Stimulated activated CD8-positive, alpha-beta memory T cell treated with anti-CD3 and anti-CD28 coated beads, Interleukin-4, amount 100 ng/mL, for 24 hours (primary cell): ENCODE measurements around the gene MIER2.

Experiments
- DNase-seq: peaks from one replicate; pipeline ENCODE4 v3.0.0-alpha.2; 2020; ENCODE audit warnings: low read depth

The MIER2 gene

DNA sequence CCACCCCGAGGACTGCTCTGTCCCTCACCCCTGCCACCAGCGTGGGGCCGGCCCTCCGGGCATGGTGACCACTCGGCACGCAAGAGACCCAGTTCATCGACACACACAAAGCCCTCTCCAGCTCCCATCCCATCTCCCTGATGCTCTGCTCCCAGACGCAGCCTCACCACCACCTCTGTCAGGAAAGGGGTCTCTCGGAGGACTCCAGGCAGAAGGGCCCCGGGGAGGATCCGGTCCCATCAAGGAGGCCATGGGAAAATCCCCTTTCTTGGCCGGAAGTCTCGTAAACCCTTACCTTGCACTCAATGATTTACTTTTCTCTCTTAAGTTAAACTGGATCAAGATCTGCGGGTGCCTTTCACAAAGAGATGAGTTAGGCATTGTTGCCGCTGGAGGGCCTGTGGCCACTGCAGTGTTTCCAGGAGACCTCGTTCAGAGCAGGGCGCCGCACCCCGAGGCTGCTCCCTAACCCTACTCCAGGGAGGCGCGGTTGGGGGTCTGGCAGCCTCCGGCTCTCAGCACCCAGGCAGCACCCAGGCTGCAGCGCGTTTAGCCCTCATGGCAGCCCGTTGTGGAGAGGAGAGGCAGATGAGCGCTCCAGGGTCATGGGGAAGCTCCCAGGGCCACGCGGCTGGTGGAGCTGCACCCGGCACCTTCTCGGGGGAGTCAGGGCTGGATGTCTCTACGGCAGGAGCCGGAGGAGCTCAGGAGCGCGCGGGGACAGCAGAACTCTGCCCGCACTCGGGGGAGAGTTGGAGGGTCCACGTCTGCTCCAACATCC, 33.4 kb upstream of the MIER2 start:
- no peak for DNase-seq

DNA sequence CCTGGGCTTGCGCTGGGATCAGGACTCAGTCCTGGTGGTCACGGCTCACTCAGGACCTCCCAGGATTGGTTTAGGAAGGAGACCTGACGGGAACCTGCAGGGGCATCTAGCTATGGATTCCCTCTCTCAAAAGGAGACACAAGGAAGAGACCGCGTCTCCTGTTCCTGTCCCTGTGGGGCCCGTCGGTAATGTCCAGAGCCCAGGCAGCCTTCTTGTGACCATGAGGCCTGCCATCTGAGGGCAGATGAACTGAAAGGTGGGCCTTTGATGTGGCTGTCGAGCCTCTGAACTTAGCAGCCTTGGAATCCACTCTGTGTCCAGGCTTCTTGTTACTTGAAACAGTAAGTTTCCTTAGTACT, 31.5 kb upstream of the MIER2 start:
- no peak for DNase-seq

DNA sequence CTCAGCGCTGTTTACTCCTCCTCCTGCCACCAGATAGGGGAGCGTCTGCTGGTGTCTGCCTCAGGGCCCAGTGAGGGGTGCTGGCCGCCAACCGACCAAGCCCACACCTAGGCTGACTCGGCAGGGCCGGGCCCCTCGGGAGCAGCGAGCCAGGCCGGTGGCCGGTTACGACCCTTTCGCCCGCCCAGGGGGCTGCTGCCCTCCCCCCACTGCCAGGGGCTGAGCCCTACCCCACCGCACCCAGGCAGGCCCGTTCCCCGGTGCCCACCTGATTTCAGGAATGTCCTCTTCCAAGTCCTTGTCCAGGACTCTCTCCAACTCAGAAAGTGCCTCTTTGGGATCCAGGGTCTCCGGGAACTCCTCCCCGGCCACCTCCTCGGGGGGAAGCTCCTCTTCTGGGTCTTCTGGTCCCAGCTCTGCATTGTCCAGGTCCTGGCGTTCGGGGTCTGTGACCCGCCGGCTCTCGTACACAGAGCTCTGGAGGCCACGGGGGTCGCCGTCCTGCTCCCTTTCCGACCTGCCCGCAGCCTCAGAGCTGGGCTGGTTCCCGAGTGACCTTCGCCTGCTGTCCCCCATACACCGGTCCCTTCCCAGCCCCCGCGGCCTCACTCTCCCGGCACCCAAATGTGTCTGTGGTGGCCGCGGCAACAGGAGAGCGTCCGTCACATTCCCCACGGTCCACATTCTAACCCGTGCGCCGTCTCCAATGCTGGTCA, 31.0 kb upstream of the MIER2 start:
- DNase-seq: no peak

DNA sequence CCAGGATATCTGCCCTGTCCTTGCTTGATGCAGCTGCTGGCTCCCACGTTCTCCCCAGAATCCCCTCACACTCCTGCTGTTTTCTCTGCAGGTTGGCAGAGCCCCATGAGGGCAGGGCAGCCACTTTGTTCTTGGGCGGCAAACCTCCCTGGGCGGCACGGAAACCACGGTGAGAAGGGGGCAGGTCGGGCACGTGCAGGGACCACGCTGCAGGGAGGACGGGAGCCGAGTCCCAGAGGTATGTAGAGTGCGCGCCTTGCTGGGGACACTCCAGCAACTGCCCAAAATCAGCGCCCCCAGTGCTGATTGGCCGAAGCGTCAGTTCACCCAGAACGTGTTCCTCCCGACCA, 30.3 kb upstream of the MIER2 start:
- no peak for DNase-seq

DNA sequence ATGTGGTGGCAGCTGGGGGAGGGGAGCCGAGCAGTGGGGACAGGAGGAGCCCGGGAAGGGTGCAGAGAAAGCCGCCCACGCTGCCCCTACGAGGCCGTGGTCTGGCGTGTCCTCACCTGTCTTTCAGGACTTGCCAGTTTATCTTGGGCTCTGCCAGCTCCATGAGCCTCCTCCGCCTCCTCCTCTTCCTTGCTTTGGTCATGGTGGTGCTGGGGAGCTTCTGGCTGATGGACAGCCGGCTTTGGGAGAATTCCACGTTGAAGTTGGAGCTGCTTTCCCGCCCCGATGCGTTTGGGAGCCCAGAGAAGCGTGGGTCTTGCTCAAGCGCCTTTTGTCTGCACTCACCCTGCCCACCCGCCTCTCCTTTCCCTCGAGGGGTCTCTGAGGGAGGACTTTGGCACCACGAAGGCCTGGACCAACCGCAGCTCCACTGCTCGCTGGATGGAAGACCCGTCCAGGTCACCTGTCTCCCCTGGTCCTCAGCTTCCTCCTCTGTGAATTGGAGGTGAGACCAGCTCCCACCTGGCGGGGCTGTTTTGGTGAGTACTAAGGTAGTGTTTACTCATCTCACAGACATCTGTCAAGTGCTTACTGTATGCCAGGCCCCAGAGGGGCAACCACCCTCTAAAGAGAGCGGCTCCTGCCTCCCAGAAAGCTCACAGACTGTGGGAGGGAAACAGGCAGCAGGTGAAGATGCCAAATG, 29.7 kb upstream of the MIER2 start:
- DNase-seq: no peak

DNA sequence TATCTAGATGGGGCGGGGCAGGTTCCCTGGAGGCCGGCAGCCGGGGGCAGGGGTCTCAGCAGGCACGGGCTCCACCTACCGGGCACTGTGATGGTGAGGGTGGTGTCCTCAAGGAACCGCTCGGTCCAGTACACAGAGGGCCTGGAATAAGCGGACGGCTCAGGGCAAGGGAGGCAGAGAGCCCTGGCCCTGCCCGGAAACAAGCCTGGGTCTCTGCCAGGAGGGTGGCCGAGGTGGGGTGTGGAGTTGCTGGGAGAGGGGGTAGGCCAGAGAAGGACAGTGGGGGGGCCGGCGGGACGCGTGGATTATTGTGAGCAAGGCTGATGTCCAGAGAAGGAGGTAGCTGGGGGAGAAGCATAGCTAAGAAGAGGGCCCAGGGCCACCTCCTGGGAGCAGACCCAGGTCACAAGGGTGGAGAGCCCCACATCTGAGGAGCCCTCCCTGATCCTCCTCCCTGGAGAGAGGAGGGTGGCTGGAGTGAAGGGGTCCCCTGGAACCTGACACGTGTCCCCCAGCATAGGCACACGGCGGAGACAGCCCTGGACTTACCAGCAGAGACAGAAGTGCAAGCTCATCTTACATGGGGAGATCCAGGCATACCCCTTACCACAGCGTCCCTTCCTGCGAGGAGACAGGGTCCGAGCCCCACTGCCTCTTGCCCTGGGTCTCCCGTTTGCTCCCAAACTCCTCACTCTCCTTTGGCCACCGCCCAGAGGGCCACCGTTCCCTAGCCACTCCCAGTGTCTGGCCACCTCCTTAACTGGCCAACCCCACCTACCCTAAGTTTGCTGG, 29.0 kb upstream of the MIER2 start:
- DNase-seq: no peak

DNA sequence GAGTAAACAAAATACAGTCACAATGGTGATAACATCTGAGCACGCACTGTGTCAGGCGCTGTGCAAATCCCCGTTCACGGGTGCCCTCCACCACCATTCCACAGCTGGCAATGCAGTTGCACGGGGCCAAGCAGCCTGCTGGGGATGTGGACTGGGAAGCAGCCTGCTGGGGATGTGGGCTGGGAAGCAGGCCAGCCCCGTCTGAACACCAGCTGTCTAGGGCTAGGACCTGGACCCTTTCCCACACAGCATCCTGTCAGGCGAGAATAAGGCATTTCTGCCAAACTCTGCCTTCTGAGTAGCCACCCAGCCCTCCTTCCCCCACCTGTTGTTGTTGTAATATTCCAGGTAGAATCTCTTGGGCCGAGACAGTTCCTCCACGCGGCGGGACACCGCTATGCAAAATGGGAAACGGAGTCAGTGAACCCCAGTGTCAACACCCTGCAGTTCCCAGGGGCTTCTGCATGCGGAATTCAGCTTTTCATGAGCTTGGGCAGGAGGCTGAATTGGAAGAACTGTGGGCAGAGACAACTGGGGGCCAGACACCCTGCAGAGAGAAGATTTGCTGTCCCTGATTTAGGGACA, 27.8 kb upstream of the MIER2 start:
- no peak for DNase-seq

DNA sequence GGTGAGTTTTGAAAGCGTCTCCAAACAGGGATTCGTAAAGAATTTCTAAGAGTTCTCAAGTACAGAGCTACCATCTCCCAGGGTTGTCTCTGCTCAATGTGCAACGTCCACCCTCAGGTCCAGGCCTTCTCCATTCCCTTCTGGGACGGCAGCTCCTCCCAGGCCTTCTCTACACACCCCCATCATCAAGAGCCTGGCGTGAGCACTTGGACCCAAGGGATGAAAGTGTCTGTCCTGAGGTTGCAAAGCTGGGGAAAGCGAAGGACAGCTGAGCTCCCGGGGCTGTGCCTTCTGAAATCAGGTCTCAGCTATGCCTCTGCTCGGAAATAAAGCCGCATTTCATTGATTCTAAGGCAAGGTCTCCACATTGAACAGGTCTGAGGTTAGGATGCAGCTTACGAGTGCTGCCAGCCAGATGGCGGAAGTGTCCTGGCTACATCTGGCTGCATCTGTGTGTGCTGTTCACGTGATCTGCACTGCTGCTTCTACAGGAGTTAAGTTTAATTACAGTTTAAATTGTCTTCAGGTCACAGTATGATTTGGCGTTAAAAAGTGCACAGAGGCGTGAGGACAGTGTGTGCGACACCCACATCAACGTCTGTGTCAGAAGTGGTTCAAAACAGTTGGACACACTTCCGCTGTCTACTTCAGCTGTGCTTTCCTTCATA, 27.0 kb upstream of the MIER2 start:
- no peak for DNase-seq

DNA sequence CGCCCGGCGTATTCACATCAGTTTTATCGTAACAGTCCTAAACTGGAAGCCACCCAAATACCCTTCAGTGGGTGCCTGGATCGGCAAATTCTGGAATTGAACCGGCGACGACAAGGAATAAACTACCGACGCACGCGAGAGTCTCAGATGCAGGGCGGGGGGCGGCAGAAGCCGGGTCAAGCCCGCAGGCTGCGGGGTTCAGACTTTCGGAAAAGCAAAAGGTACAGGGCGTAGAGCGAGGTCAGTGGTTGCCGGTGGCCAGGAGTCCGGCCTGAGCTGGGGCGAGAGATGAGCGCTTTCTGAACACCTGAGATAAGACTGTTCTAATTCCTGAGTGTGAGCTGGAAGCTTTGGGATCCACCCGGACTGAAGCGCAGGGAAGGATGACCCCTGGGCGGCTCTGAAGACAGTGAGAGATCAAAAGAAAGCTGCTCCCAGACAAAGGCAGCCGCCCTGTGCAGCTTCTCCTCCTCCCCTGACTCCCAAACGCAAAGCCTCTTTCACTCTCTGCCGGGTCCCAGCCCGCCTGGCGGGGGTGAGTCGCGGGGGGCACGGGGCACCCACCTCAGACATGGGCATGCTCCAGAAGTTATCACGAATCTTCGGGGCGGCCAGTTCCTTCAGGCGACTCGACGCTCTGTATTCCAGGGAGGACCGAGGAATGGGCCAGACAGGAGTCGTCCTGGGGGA, 26.2 kb upstream of the MIER2 start:
- DNase-seq: no peak

DNA sequence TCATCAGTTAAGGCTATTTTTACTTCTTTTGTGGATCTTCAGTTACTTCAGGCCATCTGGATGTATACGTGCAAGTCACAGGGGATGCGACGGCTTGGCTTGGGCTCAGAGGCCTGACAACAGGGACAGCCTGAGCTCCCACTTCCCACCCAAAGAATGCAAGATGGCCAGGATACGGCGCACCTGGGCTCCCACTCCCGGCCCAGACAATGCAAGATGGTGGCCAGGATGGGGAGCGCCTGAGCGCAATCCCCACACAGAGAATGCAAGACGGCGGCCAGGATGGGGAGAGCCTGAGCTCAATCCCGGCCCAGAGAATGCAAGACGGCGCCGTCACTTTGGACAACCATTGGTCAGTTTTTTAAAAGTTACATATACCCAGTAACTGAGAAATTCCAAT, 25.3 kb upstream of the MIER2 start:
- DNase-seq: no peak

DNA sequence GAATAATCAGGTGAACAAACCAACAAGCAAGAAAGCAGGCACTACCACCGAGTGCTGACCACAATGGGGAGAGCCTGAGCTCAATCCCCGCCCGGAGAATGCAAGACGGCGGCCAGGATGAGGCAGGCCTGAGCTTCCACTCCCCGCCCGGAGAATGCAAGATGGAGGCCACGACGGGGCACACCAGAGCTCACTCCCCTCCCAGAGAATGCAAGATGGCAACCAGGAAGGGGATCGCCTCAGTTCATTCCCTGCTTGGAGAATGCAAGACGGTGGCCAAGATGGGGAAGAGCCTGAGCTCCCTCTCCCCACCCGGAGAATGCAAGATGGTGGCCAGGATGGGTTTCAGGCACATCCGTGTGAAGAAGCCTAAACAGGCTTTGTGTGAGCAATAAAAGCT, 24.7 kb upstream of the MIER2 start:
- no peak for DNase-seq

DNA sequence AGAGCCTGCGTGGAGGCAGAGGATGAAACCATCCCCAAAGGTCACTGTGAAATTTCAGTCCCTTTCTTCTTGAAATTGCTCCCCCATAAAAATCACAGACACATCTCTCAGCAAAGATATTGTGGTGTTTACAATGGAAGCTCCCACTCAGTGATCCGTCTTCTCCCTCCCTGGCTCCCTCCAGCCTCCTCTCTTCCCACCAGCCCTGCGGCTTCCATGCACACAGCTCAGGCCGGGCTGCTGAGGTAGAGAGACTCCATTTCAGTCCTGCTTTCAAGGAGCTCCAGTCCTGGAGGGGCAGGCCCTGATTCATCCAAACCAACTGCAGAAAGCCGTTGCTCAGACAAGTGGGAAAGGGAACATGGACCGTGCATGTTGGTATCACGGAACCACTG, 24.0 kb upstream of the MIER2 start:
- DNase-seq: no peak

DNA sequence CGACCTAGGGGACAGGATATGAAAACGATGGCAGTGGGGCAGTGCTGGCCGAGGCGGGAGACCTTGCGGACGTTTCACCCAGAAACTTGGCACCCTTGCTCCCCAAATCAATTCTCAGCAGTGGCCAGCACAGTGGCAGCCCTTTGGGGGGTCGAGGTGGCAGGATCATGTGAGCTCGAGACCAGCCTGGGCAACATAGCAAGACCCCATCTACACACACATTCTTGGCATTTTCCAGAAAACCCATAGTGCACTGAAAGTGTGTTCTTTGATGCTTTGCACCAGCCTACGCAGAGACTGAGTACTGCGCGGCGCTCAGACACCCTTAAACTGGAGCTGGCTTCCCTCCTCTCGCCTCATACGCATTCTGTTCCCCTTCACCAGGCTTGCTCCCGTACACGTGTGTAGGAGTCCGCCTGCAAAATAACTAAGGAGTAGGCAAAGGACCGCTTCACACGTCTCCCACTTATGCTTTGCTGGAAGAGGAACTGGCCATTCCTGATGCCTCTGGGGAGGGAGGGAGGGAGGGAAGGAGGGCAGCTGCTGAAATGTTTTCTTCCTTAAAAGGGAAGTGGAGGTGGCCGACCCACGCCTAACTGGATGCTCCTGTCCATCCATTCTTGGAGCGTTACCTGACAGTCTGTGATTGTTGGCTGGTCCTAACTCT, 23.5 kb upstream of the MIER2 start:
- no peak for DNase-seq

DNA sequence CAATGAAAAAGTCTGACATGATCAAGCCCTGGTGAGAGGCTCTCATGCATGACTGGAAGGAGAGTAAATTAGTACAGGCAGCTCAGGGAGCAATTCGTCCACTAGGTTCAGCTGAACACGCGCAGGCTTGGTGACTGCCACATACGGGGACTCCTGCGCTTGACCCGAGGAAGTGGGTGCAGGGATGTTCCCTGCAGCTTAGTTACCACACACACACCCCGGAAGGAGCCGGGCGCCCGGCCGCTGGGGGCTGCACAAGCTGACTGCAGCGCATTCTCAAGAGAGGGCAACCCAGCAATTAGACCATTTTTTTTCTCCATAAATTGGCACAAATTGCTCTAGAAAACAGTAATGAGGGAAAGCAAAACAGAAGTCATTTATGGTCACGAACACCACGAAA, 23.0 kb upstream of the MIER2 start:
- DNase-seq: no peak

DNA sequence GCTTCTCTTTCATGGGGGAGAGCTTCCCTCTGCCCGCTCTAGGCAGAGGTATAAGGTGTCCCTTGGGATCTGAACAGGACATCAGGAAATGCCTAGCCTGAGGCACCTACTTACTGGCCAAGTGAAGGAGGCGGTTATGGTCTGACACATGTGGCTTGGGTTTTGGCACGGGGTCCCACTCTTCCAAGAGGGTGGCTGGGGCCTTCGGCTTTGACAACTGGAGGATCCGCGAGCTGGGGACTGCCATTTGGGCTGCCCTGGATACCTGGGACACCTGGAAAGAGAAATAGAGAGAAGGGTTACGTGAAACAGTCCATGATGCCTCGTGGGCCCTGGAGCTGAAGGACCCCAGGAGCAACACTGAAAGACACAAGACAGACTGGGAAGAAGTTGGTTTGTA, 22.4 kb upstream of the MIER2 start:
- DNase-seq: no peak

DNA sequence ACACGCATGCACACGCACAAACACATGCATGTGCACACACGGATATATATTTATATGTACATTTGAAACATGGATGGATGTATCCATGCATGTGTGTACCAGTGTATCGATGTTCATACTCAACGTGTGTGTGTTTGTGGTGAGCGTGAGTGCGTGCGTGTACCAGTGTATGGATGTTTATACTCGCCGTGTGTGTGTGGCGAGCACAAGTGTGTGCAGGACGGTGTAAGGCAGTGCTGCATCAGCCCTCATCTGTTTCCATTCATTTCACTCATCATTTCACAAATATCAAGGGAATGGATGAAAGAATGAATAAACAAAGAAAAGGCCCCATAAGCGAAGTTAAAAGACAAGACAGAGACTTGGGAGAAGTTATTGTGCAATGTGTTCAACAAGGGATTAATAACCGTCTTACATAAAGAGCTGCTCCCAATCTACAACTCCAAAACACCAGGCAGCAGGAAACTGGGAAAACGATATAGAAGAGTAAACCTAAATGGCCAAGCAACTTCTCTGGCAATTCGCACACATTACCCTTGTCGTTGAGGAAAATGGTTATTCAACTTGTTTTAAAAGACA, 21.7 kb upstream of the MIER2 start:
- no peak for DNase-seq

DNA sequence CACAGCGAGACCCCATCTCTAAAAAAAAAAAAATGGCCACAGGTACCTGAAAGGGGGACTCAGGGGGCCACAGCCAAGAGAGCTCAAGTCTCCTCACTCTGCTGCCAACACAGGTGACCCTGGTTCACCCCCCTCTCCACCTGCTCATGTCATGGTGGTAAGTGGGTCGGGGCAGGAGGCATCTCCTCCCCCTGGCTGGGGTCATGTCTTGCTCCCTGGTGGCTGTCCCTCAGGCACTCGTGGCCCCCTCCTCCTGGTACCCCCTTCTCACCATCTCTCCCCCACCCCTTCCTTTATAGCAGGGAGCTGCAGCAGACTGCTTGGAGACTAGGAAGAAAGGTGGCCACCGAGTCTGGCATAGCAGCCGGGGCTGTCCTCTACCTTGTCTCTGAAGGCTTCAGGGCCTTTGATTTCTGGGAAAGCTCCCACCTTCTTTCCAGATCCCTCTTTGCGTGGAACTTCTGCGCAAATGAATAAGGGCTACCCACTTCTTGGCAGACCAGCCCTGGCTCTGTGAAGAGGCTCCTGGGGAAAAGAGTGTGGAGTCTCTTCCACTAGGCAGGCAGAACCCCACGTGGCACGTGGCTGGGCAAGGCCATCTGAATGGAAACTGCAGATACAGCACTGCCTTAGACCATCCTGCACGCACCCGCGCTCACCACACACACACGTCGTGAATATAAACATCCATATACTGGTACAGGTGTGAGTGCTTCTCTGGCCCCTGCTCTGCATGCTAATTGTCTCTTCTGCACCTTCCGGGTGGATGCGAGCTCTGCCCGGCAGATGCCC, 20.1 kb upstream of the MIER2 start:
- DNase-seq: no peak

DNA sequence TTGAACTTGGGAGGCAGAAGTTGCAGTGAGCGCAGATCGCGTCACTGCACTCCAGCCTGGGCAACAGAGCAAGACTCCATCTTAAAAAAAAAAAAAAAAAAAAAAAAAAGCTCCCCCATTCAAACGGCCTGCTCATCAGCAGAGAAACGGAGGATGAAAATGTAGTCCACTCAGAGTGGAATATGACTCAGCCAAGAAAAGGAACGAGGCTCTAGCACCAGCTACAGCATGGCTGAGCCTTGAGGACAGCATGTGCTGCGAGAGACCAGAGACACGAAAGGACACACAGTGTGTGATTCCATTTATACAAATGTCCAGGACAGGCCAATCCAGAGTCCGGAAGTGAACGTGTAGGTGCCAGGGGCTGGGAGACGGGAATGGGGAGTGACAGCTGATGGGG, 18.1 kb upstream of the MIER2 start:
- DNase-seq: no peak

DNA sequence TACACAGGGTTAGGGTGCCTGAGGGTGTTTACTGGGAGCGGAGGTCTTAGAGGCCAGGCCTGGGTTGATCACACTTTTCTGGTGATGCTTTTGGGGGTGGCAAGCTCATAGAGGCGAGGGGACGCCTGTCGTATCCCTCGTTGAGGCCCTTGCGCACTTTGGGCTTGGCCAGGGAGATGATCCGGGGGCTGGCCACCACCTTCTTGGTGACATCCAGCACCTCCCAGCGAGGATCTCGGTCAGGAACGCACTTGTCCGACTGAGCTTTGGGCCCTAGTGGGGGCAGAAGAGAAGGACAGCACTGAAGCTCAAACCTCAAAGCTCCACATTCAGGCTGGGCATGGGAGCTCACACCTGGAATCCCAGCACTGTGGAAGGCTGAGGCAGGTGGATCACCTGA, 17.6 kb upstream of the MIER2 start:
- DNase-seq: no peak

DNA sequence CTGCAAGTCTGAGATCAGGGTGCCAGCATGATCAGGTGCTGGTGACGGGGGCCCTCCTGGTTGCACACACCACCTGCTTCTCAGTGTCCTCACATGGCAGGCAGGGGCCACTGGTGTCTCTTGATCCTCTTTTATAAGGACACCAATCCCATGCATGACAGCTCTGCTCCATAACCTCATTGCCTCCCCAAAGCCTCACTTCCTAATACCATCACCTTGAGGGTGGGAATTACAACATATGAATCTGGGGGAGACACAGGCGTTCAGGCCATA, 15.0 kb upstream of the MIER2 start:
- no peak for DNase-seq
